HPDE6-E6E7 (cell line): Measurements from ENCODE around the gene RPS21.
"Not testable (repeated sequence)": the region's sequence is repeated elsewhere in the genome, so short reads cannot be mapped to it uniquely, and the experiment has no call there.

Experiments used
- DNase-seq: peaks from one replicate; pipeline ENCODE4 v3.0.0; 2011; ENCODE audit warnings: missing footprints; ENCODE audit errors: extremely low spot score

RPS21 gene

DNA sequence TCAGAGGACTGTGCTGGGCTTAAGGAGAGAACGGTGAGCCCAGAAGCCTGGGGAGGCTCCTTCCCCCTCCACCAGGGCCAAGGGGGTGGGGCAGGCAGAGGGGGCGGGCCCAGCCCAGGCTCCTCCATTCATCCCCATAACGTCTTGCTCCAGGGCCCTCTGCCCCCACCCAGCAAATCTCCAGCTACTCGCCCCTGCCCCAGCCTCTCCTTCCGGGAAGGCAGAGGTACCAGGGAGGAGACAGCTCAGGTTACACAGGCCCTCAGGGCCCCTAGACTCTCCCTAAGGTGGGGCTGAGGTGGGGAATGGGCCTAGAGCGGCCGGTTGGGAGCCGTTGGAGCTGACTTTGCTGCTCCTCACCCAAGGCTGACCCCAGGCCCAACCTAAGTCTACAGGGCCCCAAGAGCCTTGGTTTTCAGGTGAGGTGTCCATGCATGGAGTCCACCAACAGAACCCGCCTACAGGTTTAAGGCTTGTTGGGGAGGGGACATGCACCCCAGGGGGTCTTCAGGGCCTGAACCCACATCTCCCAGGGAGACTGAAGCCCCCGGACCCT is 21.0 kb upstream of the RPS21 start:
- DNase-seq: peak; percentile 91

DNA sequence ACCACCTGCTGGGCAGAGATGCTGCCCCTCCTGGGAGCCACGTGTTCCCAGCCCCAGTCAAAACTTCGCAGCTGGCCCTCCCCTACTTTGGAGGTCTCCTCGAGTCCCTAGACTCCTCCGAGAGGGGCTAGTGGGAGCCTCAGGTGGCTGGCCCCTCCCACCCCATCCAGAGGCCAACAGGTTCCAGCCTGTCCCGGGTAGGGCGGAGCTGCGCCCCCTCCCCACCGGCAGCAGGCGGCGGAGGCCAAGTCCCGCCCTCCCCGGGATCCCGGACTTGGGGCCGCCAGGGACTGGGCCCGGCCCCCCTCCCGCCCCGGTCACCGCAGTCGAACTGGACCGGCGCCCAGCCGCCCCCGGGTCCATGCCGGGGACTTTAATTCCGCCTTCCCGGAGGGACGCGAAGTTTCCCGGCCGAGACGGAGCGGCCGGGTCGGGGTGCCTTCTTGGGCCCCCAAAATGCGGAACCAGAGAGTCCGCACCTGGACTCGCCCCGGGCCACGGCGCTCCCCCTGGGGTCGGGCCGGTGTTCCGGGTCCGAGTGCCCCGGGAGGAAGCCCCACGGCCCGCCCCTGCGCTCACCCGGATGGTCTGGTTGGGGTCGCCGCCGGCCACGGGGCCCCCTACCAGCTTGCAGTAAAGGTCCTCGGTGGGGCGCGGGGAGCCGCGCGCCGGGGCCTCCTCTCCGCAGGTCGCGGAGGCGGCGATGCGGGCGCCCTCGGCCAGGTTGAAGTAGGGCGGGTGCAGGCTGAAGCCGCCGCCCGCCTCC is 20.4 kb upstream of the RPS21 start:
- DNase-seq: no peak

DNA sequence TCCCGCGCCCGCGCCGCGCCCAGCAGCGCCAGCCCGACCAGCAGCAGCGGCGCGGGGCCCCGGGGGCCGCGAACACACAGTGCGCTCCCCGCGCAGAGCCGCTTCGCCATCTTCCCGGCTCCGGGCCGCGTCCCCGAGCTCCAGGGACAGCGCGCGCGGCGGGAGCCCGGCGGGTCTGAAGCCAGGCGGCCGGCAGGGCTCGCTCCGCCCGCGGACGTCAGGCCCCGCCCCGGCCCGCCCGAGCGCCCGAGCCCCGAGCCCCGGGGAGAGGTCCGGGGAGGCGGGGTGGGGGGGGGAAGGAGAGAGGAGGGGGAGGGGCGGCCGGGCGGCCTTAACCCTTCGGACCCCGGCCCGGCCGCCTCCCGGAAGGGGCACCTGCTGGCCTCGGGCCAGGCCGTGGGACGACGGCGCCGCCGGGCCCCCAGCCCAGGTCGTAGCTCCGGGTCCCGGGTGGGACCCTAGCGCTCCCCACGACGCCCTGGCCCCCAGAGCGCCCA is 19.7 kb upstream of the RPS21 start, which contains the start of gene LAMA5:
TSS of gene LAMA5 (minus strand) at position 177 of the 497 bp plus-strand sequence. CDS start at position 110, 67 bp downstream.
- DNase-seq: no peak

DNA sequence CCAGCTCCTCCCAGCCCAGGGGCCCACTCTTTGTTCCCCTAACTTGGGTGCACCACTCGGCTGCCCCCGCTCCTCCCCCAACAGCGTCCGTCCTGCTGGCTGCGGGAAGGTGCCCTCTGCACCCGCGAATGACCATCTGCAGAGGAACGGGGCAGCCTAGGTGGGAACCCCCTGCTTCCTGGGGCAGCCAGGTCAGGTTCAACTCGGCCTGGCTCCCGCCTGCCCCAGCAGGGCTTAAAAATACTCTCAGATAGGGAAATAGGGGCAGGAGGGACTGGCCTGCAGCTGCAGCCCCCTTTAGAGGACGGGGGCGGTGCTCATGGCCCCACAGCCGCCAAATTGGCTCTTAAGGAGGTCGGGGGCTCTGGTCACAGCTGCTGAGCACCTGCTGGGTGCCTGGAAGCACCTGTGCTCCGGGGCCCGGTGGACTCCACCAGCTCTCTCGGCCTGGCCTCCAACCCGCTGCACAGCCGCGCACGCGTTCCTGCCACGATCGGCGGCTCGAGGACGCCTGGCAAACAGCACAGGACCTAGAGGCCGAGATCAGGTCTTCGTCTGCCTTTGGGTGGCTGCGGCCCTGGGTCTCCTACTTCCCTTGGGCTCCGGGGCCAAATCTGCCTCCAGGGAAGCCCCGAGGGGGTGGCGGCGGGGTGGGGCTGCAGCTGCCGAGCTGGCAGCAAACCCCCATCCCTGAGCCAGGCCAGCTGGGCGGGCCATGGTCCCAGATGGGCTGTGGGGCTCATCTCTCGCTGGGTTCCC is 19.1 kb upstream of the RPS21 start:
- no peak for DNase-seq

DNA sequence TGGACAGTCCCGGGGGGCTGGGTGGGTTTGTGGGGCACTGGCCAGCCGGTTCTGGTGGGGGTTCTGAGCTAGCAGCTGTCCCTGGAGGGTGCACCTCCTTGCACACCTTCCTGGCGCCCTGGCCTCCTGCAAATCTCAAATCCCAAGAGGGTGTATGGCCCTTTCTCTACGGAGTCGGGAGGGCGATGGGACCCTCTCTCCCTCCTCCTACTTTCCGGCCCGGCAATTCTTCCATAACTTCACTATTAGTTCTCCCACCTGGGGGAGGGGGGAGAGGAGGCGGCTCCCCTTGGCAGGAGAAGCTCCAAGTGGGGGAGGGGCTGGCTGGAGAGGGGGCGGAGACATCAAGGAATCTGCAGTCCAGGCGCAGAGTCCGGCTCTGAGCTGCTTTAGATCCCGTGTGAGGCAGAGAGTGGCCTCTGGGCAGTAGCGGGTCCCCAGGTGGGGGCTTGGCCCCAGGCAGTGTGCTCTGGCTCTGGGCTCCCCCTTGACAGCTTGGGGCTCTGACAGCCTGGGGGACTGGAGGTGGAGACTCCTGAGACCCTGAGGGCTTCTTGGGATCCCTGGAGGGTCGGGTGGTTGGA is 18.4 kb upstream of the RPS21 start:
- no peak for DNase-seq

DNA sequence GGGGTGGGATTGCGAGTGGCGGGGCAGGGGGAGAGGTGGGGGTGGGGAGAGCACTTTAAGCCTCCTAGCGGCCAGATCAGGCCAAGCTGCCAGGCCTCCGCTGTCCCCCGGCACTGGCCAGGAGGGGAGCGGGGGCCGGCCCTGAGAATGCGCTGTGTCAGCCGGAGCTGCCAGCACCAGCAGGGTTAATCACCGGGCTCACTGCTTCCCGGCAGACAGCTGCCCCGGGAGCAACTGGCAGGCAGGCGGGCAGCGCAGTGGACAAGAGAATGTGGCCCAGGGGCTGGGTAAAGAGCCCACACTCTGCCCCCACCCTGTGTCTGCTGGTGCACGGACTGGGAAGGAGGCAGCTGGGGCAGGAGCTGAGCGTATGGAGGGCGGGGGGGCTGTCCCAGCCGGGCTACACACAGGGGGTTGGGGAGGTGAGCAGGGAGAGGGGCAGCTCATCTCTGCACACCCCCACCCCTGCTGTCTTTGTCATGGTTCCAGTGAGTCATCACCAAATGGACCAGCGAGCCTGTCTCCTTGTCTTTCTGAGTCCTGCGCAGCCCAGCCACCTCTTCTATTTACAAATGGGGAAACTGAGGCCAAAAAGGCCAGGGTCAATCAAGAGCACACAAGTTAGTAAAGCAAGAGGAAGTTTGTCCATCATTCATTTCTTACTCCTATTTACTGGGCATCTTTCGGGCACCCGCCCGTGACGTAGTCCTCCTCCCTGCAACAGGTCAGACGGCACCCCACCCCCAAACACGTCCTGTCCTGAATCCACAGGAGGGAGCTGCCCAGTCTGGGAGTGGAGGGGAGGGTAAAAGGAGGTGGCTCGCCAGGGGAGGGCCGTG is 17.7 kb upstream of the RPS21 start:
- DNase-seq: peak; percentile 81

DNA sequence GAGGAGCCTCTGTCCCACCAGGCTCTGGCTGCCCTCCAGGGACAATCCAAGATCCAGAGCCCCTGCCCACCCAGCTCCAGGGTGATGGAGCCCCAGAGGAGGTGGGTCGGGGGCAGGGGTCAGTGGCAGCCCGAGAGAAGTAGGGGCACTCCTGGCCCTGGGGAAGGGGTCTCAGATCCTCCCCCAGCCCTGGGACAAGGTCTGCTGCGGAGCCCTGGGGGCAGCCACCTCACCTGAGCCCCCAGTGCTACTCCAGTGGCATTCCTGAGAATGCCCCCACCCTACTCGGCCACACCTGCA is 17.1 kb upstream of the RPS21 start:
- DNase-seq: no peak

DNA sequence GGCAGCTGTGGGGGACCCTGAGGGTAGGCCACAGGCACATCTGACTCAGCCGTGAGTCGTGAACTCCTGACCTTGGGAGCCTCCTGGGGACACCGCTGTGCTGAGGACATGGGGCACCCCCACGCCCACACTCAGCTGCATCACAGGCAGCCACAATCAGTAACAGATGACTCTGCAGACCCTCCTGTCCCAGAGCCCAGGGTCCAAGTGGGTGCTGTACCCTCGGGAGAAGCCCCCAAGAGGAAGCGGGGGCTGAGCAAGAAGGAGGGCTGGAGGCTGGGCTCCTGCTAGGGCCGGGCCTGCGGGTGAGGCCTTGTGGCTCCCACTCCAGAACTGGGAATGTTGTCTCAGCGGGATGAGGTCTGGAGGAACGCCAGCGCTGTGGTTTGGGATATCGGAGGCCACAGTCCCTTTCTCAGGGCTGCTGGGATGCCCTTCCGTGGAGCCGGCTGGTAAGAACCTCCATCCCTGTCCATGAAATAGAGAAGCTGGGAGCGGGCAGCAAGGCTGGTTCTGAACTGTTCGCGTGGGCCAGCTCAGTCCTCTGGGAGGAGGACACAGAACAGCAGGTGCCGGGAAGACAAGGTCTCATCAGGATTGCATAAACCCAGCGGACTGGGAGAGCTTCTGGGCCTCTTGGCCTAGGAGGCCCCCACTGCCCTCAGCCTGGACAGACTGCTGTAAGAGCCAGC is 16.6 kb upstream of the RPS21 start:
- no peak for DNase-seq

DNA sequence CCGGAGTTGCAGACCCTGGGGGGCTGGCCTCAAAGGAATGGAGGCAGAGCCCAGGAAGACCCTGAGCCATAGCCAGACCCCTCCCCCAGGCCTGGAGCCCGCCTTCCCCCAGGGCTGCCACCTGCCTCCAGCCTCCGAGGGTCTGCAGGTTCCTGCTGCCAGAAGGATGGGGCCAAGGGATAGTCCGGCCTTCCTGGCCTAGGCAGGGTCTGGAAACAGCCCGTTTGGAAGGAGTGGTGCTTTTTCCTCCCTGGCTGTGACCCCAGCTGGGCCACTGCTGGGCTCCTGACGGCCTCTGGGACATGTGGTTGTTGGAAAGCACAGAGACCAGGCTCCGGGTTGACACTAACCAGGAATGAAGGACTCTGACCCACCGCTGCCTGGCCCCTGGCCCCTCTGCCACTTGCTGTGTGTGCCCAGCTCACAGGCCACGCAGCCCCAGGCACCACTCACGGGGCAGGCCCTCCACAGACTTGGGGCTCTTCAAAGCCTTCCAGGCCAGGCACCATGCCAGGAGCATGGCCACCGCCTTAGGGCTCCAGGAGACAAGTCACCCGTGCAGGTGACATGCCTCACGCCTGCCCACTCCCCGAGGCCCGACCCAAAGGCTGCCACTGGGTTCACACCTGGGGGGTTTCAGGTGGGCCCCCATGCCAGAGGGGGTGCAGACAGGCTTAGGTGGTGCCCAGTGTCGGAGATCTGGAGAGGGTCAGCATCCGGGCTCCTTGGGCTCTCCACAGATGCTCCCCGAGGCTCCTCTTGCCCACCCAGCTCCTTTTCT is 15.9 kb upstream of the RPS21 start:
- no peak for DNase-seq

DNA sequence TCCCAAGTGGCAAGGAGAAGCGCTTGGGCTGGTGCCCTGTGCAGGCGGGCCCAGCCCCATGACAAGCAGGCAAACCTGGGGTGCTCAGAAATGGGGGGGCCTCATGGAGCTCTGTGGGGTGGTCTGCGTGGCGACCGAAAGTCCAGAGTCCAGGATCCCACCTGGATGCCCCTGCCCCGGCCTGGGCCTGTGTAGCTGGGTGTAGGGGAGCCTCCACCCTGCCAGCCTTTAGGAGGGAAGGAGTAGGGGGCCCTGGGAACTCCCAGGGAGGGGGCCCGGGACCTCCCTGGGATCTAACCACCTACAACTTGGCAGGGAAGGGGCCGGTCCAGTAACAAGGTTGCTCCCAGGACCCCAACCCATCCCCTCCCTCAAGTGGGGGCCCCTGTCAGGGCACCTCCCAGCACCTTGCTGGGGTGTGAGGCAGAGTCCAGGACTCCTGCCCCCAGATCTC is 15.3 kb upstream of the RPS21 start:
- DNase-seq: no peak

DNA sequence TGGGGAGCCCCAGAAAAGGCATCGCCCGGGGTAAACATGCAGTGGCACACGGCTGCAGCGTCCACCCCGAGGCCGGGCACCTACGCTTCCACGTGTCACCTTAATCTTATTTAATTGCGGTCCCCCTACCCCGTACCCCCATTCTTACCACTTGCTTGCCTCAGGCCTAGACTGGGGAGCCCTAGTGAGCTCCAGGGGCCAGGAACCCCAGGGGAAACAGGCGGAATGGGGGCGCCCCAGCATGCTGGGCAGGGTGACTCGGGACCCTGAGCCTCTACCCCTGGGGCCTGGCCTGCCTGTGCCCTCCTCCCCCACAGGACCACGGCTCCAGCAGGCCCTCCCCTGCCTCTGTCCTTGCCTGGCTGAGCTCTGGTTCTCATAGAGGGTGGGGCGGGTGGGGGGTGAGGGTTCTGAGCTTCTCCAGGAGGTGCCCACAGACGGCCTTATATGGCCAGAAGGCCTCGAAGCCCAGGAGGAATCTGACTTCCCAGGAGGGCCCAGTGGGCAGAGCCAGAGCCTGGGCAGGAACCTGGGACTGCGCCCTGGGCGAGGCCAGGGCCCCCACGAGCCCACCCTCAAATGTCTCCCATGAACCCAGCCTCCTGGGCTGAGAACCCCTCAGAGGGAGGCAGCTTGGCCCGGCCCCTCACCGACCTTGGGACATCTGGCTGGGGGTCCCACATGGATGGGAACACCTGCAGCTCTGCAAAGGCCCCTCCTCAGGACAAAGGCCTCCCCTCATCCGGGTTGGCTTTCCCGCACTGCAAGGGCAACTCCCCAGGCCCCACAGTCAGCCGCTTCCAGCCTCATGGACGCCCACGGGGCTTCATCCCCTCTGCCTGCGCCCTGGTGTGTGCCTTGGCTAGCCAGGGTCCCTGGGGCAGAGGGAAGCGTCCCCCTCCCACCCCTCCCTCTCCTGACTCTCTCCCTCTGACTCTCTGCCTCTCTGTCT is 14.6 kb upstream of the RPS21 start:
- DNase-seq: no peak

DNA sequence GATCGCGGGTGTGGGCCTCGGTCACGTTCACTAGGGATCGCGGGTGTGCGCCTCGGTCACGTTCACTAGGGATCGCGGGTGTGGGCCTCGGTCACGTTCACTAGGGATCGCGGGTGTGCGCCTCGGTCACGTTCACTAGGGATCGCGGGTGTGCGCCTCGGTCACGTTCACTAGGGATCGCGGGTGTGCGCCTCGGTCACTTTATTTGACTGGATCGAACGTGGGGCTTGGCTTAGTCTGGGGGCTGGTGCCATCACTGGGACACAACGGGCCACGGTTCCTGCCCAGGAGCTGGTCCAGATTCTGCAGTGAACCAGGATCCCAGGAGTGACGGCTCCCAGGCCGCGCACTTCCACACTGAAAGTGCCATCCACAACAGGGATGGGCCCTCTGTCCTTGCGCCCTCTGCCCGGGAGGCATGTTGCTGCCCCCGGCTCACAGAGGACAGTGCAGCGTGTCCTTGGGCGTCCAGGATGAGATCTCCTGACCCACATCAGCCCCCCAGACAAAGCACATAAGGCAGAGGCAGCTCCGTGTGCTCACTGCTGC is 13.2 kb upstream of the RPS21 start:
- DNase-seq: not testable (repeated sequence)

DNA sequence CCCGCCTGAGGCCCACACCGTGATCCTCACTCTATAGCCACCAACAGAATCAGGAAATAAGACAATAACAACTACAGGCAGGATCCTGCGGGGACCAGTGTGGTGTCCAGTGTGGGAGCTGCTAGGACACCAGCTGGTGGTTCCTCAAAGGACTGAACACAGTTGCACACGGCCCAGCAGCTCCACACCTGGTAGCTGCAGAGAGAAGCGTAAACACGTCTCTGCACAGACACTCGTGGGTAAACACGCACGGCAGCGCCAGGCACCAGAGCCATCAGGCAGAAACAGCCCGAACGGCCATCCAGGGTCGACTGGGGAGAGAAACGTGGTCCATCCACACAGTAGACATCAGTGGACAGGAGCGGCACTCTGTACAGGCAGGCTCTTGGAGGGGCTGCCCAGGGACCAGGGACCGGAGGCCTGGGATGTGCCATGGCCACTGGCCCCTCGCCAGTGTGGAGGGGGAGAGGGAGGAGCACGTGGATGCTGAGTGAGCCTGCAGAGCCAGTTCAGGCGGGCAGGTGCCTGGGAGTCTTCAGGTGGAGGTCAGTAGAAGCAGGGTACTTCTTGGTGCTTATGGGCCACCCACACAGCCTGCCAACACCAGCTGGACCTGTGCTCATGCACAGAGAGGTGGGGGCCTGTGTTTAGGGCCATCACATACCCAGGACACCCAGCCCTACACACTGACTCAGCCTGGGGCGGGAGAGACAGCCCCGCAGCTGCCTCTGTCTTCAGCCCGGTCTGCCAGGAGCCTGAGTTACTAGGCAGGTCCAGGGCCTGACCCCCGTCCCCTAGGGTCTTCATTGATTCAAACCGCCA is 12.4 kb upstream of the RPS21 start:
- no peak for DNase-seq

DNA sequence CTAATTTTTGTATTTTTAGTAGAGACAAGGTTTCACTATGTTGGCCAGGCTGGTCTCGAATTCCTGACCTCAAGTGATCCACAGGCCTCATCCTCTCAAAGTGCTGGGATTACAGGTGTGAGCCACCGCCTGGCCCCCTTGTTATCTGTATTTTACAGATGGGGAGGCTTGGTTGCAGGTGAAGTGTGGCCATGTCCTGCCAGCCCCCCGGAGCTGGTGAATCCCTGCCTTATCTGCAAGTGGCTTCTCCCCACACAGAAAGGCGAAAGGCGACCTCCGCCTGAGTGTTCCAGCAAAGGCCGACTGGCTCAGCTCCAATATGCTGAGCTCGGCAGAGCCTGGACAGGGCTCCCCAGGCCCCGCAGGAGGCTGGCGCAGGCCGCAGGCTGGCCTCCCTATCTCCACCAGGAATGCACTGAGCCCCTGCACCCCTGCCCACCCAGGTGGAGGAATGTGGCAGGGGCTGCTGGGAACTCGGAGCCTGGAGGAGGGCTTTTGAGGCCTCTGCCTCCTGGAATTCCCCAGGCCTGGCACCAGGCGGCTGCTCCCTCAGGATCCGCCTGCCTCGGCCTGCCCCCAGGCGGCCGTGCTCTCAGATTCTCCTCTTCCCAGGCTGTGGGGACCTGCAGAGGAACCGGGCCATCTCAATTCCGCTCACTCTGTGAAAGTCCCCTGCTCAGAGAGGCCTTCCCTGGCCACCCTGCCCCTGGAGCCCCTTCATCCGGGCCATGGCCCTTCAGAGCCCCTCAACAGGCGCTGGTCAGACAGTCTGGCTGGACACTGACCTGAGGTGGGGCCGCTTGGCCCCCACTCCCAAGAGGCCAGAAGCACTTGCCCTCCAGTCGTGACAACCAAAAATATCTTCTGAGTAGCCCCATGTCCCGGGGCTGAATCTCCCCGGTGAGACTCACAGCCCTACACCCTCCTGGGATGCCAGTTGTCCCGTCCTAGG is 10.5 kb upstream of the RPS21 start:
- DNase-seq: no peak

DNA sequence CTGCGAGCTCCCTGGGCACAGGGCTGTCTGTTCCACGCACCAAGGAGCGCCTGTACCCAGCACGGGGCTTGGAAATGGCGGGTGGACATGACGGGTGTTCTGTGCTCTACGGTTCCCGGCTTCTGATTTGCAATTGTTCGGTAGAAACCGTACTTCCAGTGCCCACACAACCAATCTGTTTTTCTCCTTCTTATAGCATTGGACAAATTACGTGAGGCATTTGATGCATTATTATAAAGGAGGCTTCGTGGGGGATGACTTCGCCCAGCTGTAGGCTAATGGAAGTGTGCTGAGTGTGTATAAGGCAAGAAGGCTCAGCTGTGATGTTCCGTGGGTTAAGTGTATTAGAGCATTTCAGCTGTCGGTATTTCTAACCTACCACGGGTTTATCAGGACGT is 9.8 kb upstream of the RPS21 start:
- no peak for DNase-seq

DNA sequence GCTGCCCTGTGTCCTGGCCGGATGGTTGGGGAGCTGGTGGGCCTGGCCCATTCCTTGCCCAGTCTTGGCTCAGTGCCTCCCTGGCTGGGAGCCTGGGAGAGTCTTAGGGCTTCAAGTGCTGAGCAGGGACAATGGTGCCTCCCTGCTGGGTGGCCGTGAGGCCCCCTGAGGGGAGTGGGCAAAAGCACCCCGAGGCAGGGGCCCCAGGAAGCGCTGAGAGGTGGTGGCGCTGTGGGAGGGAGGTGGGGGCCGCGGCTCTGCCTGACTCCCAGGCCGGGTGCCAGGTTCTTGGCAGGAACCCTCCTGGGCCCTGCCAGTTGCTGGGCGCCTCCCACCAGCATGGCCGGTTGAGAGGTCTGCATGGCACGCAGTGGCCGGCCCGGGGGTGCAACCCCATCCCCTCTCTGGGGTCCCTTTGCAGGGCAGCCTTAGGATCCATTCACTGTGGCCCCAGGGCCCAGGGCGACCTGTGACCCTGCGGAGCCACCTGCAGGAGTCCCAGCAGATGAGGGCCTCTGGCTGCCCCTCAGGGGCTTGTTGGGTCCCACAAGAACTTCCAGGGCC is 9.2 kb upstream of the RPS21 start:
- no peak for DNase-seq
